Psoas muscle (tissue), 8 donors: Measurements from ENCODE around the gene MRPL27. TPM values are rescaled to one million over a fixed set of nuclear protein-coding genes. Genes with fewer than 3 reads are reported as not detected.

Experiments used
- ATAC-seq, 4 donors: fragments of 200-7000 bp; cut with Tn5 transposase; one replicate each; pipeline ENCODE4 v1.9.1; 2020; ENCODE audit warnings: moderate library complexity in 3 of 4, mild to moderate bottlenecking in 2 of 4
- DNase-seq, 2 donors: peaks; one replicate each; pipeline ENCODE4 v3.0.0-alpha.2; 2020
- H3K27ac ChIP-seq: fragments of 200-600 bp; one replicate; pipeline ENCODE4 v1.8.0; 2022
- H3K27me3 ChIP-seq, 3 donors: fragments of 200-600 bp in 1 of 3; one replicate each; pipeline versions ENCODE4 v1.6.1 to v1.8.0; 2013 to 2022; ENCODE audit warnings: low read length in 2 of 3, mild to moderate bottlenecking in 2 of 3, moderate library complexity in 1 of 3; ENCODE audit not compliant: insufficient read depth in 3 of 3
- H3K36me3 ChIP-seq, 2 donors: fragments of 200-600 bp in 1 of 2; one replicate each; pipeline versions ENCODE4 v1.6.1 to v1.8.0; 2013 to 2022; ENCODE audit warnings: low read depth in 1 of 2, mild to moderate bottlenecking in 1 of 2, moderate library complexity in 1 of 2; ENCODE audit not compliant: insufficient read depth in 1 of 2
- H3K4me1 ChIP-seq: fragments of 200-600 bp; one replicate; pipeline ENCODE4 v1.8.0; 2022
- H3K4me3 ChIP-seq: fragments of 200-600 bp; one replicate; pipeline ENCODE4 v1.8.0; 2022; ENCODE audit warnings: mild to moderate bottlenecking
- H3K9me3 ChIP-seq: fragments of 200-600 bp; one replicate; pipeline ENCODE4 v1.8.0; 2022
- CTCF ChIP-seq: fragments of 200-600 bp; IDR thresholded peaks from one replicate; pipeline ENCODE4 v1.8.0; 2022; ENCODE audit warnings: antibody characterized with exemption
- WGBS, 3 donors: extraction: QIAGEN DNeasy Blood & Tissue Kit; methylation state at CpG; one replicate each; pipeline versions ENCODE4 v1.1.6 to v1.1.7; 2013; 5-methylcytosine and 5-hydroxymethylcytosine counted together
- intact Hi-C, 2 donors: fragments of 100-400 bp; cut with DNase I; formaldehyde crosslinking; loops; one replicate each; pipeline versions ENCODE4 v1.11.0 to v1.14.2; 2022
- polyA plus RNA-seq, 3 donors: library from polyadenylated mRNA; stranded (reverse); fragments of 200-250 nt; gene quantifications; one replicate each; pipeline ENCODE4 v1.2.3, GENCODE V29; 2013
- total RNA-seq, 4 donors: library from RNA; stranded (reverse); fragmentation: NEBNext Ultra II Directional in 2 of 4; extraction: Animal tissue kit (Norgen Biotek cat#: 25700) in 2 of 4; gene quantifications; one replicate each; pipeline versions ENCODE4 v1.2.1 to v1.2.4, GENCODE V29; 2021 to 2023
- donor health status: healthy with polysubstance abuse.
- donor health status: DM: no; HTN: no; CAD: no; lungs with moderate emphysema.
- donor health status: Bipolar disorder and iron deficiency.
- donor health status: healthy.
- donor health status: DM: yes; HTN: yes; CAD: no.
- donor health status: DM: no; HTN: no; CAD: no.
- donor health status: DM: no; HTN: no; CAD: no.
- donor health status: DM: yes; HTN: yes; CAD: no.

Gene MRPL27
- total and polyA plus RNA-seq, 7 donors, result 70.7 to 468 (median 128) TPM

GRCh38 chr17:50371526-50371925 lies 1.5 kb downstream of the MRPL27 start:
- WGBS, 3 donors, result 93 to 98% (median 96%) methylated on average over 2 of the region's 2 CpGs
- H3K9me3 ChIP-seq, result no peaks in the 10 kb centered on the region
- H3K27ac ChIP-seq, result no peak overlapping the region
- peak overlapping the region; percentile 89 for H3K4me3 ChIP-seq
- H3K27me3 ChIP-seq, result no peaks in the 10 kb centered on the region
- ATAC-seq, result no peak
- peaks cover 15% of the 10 kb centered on the region for H3K4me1 ChIP-seq
- H3K36me3 ChIP-seq, result peaks cover 0 to 43% of the 10 kb centered on the region in 2 donors
- TF ChIP-seq CTCF, result no peak
- DNase-seq, result no peak
- intact Hi-C loops, result no loop called here

- intact Hi-C loops, result no loop called here
- ATAC-seq, result peak in 1 of 4 donors; percentile 19
- WGBS, 3 donors, result 93 to 96% (median 95%) methylated on average over 5 of the region's 5 CpGs
These were observed 2.9 kb downstream of the MRPL27 start for GRCh38 chr17:50370052-50370451.

GRCh38 chr17:50367401-50367800 lies 5.6 kb downstream of the MRPL27 start:
- Histone ChIP-seq H3K4me3 (no peak overlapping the region), H3K36me3 (peaks cover 0 to 67% of the 10 kb centered on the region in 2 donors), H3K4me1 (peaks cover 17% of the 10 kb centered on the region), H3K27me3 (no peaks in the 10 kb centered on the region), H3K27ac (no peak overlapping the region), H3K9me3 (no peaks in the 10 kb centered on the region)
- intact Hi-C loops, result no loop called here
- ATAC-seq, result no peak
- DNase-seq, result no peak
- TF ChIP-seq CTCF, result no peak
- 86 to 90% (median 86%) methylated on average over 1 of the region's 1 CpG for whole genome bisulfite sequencing, 3 donors

More at GRCh38 chr17:50370052-50370451, 2.9 kb downstream of the MRPL27 start:
- Histone ChIP-seq H3K36me3 (peaks cover 0 to 58% of the 10 kb centered on the region in 2 donors), H3K27ac (no peak overlapping the region), H3K9me3 (no peaks in the 10 kb centered on the region), H3K4me3 (no peak overlapping the region), H3K4me1 (peaks cover 15% of the 10 kb centered on the region), H3K27me3 (no peaks in the 10 kb centered on the region)
- DNase-seq, result no peak
- no peak for TF ChIP-seq CTCF

- TF ChIP-seq CTCF, result no peak
- intact Hi-C loops, result no loop called here
- no peak overlapping the region for H3K27ac ChIP-seq
These were observed 7.2 kb downstream of the MRPL27 start for GRCh38 chr17:50365649-50366393.

More at GRCh38 chr17:50365649-50366393, 7.2 kb downstream of the MRPL27 start:
- peaks cover 6% of the 10 kb centered on the region for H3K4me1 ChIP-seq
- no peaks in the 10 kb centered on the region for H3K9me3 ChIP-seq
- DNase-seq (no peak), ATAC-seq (no peak)
- no peaks in the 10 kb centered on the region for H3K27me3 ChIP-seq
- peaks cover 0 to 67% of the 10 kb centered on the region in 2 donors for H3K36me3 ChIP-seq
- 79 to 84% (median 82%) methylated on average over 14 of the region's 14 CpGs for WGBS, 3 donors
- H3K4me3 ChIP-seq, result no peak overlapping the region
